GM21825 (cell line): ENCODE results near the gene CDH15.

ENCODE experiments used
- ATAC-seq: cut with Tn5 transposase; IDR thresholded peaks from one replicate; pipeline ENCODE4 v1.9.1; 2021; ENCODE audit warnings: mild to moderate bottlenecking, moderate library complexity; ENCODE audit not compliant: unreplicated experiment

The CDH15 gene

GRCh38 chr16:89140981-89141883 lies 30.3 kb upstream of the CDH15 start:
- no peak for ATAC-seq

GRCh38 chr16:89141884-89142267 lies 29.7 kb upstream of the CDH15 start:
- ATAC-seq, result no peak

- ATAC-seq, result no peak
These were observed 28.9 kb upstream of the CDH15 start for GRCh38 chr16:89142474-89143195.

GRCh38 chr16:89143201-89143741 lies 28.3 kb upstream of the CDH15 start:
- ATAC-seq, result no peak

- ATAC-seq, result no peak
These were observed 27.5 kb upstream of the CDH15 start for GRCh38 chr16:89143911-89144675.

- ATAC-seq, result no peak
These were observed 26.9 kb upstream of the CDH15 start for GRCh38 chr16:89144681-89145080.

GRCh38 chr16:89145406-89146161 lies 26.0 kb upstream of the CDH15 start:
- no peak for ATAC-seq

GRCh38 chr16:89146211-89147005 lies 25.1 kb upstream of the CDH15 start:
- ATAC-seq, result no peak

GRCh38 chr16:89147085-89147817 lies 24.3 kb upstream of the CDH15 start:
- ATAC-seq, result no peak

GRCh38 chr16:89149386-89149785 lies 22.2 kb upstream of the CDH15 start:
- ATAC-seq, result no peak

- no peak for ATAC-seq
These were observed 21.3 kb upstream of the CDH15 start for GRCh38 chr16:89150090-89150835.

- ATAC-seq, result no peak
These were observed 20.6 kb upstream of the CDH15 start for GRCh38 chr16:89150981-89151380.

- ATAC-seq, result no peak
These were observed 18.5 kb upstream of the CDH15 start for GRCh38 chr16:89152831-89153700.

- ATAC-seq, result no peak
These were observed 17.7 kb upstream of the CDH15 start for GRCh38 chr16:89153848-89154271.

GRCh38 chr16:89154390-89155183 lies 17.0 kb upstream of the CDH15 start:
- no peak for ATAC-seq

- ATAC-seq, result no peak
These were observed 16.3 kb upstream of the CDH15 start for GRCh38 chr16:89155184-89155679.
